Type B pancreatic cell (in vitro differentiated cells): ENCODE measurements around the gene MLF1. TPM values are rescaled to one million over a fixed set of nuclear protein-coding genes. Genes with fewer than 3 reads are reported as not detected.

Experiments
- DNase-seq: peaks from one replicate; pipeline ENCODE4 v3.0.0; 2021; ENCODE audit warnings: mixed read lengths; ENCODE audit not compliant: unreplicated experiment; ENCODE audit errors: extremely low spot score
- H3K27ac Mint-ChIP-seq: 2 replicates; pipeline ENCODE4 v1.8.0; 2021; ENCODE audit warnings: mild to moderate bottlenecking, mixed read lengths
- H3K27me3 Mint-ChIP-seq: 2 replicates; pipeline ENCODE4 v1.8.0; 2021; ENCODE audit warnings: mixed read lengths
- H3K36me3 Mint-ChIP-seq: 2 replicates; pipeline ENCODE4 v1.8.0; 2021; ENCODE audit warnings: mixed read lengths
- H3K4me1 Mint-ChIP-seq: one replicate; pipeline ENCODE4 v1.8.0; 2021; ENCODE audit warnings: mixed read lengths; ENCODE audit not compliant: unreplicated experiment
- H3K4me3 Mint-ChIP-seq: 2 replicates; pipeline ENCODE4 v1.8.0; 2021; ENCODE audit warnings: mild to moderate bottlenecking, mixed read lengths
- H3K9me3 Mint-ChIP-seq: 2 replicates; pipeline ENCODE4 v1.8.0; 2021; ENCODE audit warnings: mixed read lengths
- CTCF ChIP-seq: fragments of 200-600 bp; sonication (generic); conservative IDR thresholded peaks from 2 replicates; pipeline ENCODE4 v1.5.0; 2021; ENCODE audit warnings: antibody characterized with exemption, mild to moderate bottlenecking
- total RNA-seq: library from RNA; stranded (reverse); gene quantifications from 2 replicates; pipeline ENCODE4 v1.2.1, GENCODE V29; 2021; ENCODE audit warnings: low replicate concordance

The MLF1 gene
- total RNA-seq, 1 donor from 2014 or later: 23.8 TPM

DNA sequence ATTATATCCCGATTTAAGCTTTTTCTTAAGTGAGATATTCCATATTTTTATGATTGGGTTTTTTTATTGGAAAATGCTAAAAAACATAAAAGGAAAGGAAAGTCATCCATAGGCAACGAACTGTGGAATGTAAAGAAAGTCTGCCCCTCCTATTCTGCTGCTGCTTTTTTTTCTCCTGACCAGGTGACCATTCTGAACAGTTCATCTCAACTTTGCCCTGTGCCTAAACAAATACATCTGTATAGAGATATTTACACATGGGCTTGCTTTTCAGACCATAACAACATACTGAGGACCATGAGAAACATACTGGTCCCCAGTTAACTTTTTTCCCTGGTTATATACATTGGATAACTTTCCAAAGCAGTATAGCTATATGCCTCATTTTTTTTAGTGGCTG, 18.9 kb upstream of the MLF1 start:
- H3K36me3 Mint-ChIP-seq: no peaks in the 10 kb centered on the region
- no peak for TF ChIP-seq CTCF
- peaks cover 3% of the 10 kb centered on the region for H3K27me3 Mint-ChIP-seq
- H3K4me1 Mint-ChIP-seq: no peaks in the 10 kb centered on the region
- peaks cover 5% of the 10 kb centered on the region for H3K9me3 Mint-ChIP-seq
- no peak overlapping the region for H3K4me3 Mint-ChIP-seq
- H3K27ac Mint-ChIP-seq: no peak overlapping the region
- DNase-seq: no peak

DNA sequence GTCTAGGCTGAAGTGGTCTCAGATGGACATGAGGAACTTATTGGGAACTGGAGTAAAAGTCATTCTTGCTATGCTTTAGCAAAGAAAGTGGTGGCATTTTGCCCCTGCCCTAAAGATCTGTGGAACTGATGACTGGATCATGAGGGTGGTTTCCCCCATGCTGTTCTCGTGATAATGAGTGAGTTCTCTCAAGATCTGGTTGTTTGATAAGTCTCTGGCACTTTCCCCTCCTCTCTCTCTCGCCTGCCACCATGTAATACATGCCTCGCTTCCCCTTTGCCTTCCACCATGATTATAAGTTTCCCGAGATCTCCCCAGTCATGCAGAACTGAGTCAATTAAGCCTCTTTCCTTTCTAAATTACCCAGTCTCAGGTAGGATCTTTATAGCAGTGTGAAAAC, 11.5 kb upstream of the MLF1 start:
- H3K36me3 Mint-ChIP-seq: no peaks in the 10 kb centered on the region
- peaks cover 10% of the 10 kb centered on the region for H3K9me3 Mint-ChIP-seq
- peaks cover 6% of the 10 kb centered on the region for H3K27me3 Mint-ChIP-seq
- no peaks in the 10 kb centered on the region for H3K4me1 Mint-ChIP-seq
- H3K27ac Mint-ChIP-seq: no peak overlapping the region
- no peak for TF ChIP-seq CTCF
- H3K4me3 Mint-ChIP-seq: no peak overlapping the region
- DNase-seq: no peak

GRCh38 chr3:158560979-158561378, 10.0 kb upstream of the MLF1 start:
- H3K27me3 Mint-ChIP-seq: peaks cover 3% of the 10 kb centered on the region
- H3K27ac Mint-ChIP-seq: no peak overlapping the region
- no peak overlapping the region for H3K4me3 Mint-ChIP-seq
- no peak for DNase-seq
- no peak for TF ChIP-seq CTCF
- H3K4me1 Mint-ChIP-seq: no peaks in the 10 kb centered on the region
- H3K36me3 Mint-ChIP-seq: no peaks in the 10 kb centered on the region
- peaks cover 8% of the 10 kb centered on the region for H3K9me3 Mint-ChIP-seq

- Mint-ChIP-seq H3K4me1 (no peaks in the 10 kb centered on the region), H3K27ac (no peak overlapping the region), H3K9me3 (peaks cover 6% of the 10 kb centered on the region), H3K27me3 (peaks cover 7% of the 10 kb centered on the region), H3K4me3 (no peak overlapping the region), H3K36me3 (no peaks in the 10 kb centered on the region)
- no peak for DNase-seq
- no peak for TF ChIP-seq CTCF
Measured at GRCh38 chr3:158562674-158563073, 8.3 kb upstream of the MLF1 start.

DNA sequence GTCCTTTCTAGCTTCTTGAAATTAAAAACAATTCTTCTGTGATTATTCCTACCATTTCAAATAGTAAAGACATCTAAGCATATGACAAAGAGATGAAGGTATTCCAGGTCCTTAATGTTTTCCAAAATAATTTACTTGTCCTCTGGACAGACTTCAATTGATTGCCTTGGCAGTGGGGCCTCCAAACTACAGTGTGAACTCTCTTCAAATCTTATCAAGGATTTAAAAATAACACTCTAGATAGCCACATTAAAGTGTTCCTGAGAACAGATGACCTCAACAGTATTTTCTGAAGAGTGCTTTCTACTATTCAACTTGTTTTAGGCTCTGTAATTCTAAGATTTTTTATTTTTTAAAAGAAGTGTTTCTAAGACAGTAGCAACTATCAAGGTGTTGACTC, 7.9 kb upstream of the MLF1 start:
- H3K9me3 Mint-ChIP-seq: peaks cover 5% of the 10 kb centered on the region

More for the DNA sequence above, 7.9 kb upstream of the MLF1 start:
- H3K36me3 Mint-ChIP-seq: no peaks in the 10 kb centered on the region
- H3K4me3 Mint-ChIP-seq: no peak overlapping the region
- DNase-seq: no peak
- no peak overlapping the region for H3K27ac Mint-ChIP-seq
- H3K27me3 Mint-ChIP-seq: peaks cover 7% of the 10 kb centered on the region
- no peaks in the 10 kb centered on the region for H3K4me1 Mint-ChIP-seq
- no peak for TF ChIP-seq CTCF
